ENCODE measurements around the gene ADAMTS6.
"Not testable (repeated sequence)": the region's sequence is repeated elsewhere in the genome, so short reads cannot be mapped to it uniquely, and the experiment has no call there.

Gene ADAMTS6, protein sequence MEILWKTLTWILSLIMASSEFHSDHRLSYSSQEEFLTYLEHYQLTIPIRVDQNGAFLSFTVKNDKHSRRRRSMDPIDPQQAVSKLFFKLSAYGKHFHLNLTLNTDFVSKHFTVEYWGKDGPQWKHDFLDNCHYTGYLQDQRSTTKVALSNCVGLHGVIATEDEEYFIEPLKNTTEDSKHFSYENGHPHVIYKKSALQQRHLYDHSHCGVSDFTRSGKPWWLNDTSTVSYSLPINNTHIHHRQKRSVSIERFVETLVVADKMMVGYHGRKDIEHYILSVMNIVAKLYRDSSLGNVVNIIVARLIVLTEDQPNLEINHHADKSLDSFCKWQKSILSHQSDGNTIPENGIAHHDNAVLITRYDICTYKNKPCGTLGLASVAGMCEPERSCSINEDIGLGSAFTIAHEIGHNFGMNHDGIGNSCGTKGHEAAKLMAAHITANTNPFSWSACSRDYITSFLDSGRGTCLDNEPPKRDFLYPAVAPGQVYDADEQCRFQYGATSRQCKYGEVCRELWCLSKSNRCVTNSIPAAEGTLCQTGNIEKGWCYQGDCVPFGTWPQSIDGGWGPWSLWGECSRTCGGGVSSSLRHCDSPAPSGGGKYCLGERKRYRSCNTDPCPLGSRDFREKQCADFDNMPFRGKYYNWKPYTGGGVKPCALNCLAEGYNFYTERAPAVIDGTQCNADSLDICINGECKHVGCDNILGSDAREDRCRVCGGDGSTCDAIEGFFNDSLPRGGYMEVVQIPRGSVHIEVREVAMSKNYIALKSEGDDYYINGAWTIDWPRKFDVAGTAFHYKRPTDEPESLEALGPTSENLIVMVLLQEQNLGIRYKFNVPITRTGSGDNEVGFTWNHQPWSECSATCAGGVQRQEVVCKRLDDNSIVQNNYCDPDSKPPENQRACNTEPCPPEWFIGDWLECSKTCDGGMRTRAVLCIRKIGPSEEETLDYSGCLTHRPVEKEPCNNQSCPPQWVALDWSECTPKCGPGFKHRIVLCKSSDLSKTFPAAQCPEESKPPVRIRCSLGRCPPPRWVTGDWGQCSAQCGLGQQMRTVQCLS (N-terminal part only)

DNA sequence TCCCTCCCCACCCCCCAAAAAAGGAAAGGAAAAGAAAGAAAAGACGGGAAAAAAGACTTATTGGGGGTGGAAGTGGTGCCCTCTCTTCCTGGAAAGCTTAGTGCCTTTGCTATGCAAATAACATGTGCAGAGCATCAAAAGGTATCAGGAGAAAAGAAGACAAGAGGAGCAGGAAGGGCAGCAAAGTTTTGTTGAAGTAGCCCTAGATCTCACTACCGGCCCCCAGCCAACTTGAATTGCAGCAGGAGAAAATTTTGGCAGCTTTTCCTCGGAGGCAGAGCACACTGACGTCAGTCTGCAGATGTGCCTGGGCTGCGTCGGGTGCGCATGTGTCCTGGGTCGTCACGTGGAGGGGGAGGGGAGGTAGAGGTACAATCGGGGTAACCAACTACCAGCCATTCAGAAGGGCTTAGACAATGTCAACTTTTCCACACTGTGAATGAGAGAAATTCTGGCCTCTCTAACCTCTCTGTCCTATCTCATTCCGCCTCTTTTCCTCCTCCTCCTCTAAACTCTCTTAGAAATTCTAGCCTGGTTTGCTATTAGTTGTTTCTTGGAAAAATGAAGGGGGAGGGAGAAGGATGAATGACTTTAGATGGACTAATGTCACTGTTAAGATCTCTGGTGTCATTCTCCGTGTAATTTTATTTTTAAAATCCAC is at the start of gene ADAMTS6:
ADAMTS6 (minus strand) TSS at position 286 of the 661 bp plus-strand sequence. CDS start 8,247 bp downstream, outside the sequence.
- no peak for DNase-seq (ENCODE audit: low spot score)

DNA sequence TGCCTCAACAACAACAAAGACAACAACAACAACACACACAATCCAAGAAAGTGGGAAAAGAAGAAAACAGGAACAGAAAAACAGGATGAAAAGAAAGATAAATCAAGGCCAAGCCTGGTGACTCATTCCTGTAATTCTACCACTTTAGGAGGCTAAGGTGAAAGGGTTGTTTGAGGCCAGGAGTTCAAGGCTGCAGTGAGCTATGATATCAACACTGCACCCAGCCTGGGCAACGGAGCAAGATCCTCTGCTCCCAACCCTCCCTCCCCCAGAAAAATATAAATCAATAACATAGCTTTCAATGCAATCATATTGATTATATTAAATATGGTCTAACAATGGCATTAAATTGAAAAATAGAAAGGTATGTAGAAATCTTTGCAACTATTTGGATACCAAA is 49.2 kb upstream of the ADAMTS6 start:
- DNase-seq (ENCODE audit: low spot score), result no peak

DNA sequence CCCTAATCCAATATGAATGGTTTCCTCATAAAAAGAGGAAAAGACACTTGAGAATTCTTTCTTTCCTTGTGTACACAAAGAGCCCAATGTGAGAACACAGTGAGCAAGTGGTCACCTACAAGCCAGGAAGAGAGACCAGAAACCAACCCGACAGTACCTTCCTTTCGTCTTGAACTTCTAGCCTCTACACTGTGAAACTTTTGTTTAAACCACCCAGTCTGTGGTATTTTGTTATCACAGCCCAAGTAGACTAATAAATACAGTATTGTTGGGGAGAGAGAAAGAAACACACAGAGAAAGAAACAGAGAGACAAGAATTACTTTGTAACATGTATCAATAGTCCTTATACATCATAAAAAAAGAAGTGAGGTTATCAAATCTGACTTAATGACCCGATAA is 44.0 kb upstream of the ADAMTS6 start:
- DNase-seq (ENCODE audit: low spot score), result no peak

DNA sequence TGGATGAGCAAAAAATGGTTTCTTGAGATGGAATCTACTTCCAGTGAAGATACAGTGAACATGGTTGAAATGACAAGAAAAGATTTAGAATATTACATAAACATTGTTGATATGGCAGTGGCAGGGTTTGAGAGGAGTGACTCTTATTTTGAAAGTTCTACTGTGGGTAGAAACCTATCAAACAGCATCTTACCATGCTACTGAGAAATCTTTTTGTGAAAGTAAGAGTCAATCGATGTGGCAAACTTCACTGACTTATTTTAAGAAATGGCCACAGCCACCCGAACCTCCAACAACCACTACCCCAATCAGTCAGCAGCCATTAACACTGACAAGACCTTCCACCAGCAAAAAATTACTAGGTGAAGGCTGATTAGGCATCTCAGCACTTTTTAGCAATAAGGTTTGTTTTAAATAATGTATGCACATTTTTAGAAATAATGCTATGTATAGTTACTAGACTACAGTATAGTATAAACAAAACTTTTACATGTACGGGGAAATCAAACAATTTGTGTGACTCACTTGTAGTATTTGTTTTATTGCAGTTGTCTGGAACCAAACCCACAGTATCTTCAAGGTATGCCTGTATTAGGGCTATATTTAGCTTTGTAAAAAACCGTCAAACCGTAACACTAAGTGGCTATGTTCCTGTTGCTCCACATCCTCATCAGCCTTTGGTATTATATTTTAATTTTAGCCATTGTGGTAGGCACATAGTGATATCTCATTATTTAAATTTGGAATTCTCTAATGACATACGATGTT is 30.6 kb upstream of the ADAMTS6 start:
- no peak for DNase-seq (ENCODE audit: low spot score)

DNA sequence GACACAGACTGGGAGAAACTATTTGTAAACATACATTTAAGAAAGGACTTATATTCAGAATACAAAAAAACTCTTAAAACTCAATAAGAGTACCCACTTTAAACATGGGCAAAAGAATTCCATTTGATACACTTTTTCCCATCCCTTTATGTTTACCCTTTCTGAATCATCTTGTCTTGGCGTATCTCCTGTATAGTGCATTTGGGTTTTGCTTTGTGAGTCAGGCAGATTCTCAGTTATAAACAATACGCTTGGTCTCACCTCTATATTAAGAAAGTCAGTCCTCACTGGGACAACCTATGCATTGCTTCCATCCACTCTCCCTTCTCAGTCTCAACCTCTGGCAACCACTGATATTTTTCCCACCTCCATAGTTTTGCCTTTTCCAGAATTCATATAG is 27.3 kb upstream of the ADAMTS6 start:
- no peak for DNase-seq (ENCODE audit: low spot score)

DNA sequence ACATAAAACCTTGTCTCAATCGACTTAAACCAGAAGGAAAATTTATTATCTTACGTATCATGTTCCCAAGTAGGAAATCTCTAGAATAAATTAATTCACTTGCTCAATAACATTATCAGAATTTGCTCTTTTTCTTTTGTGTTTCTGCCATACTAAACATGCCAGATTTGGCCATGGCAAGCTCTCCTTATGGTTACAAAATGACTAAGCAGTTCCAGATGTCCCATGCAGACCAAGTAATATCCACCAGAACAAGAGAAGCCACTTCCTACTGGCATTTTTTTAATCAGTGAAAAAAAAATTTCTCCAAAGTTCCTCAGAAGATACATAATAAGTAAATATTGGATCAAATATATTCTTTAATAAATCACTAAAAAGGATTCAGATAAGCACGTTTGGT is 25.2 kb upstream of the ADAMTS6 start:
- no peak for DNase-seq (ENCODE audit: low spot score)

DNA sequence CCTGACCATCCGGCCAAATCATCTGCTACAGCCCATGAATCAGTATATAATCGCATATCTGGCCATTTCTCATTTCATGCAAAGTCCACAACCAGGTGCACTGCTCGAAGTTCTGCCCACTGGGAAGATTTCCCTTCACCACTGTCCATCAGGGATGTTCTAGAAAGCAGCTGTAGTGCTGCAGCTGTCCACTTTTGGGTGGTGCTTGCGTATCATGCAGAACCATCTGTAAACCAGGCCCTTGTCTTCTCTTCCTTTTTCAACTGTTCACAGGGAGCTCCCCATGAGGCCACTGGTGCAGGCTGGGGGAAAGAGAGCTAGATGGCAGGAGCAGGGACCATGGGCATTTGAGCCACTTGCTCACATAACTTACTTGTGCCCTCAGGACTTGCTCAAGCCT is 7.4 kb upstream of the ADAMTS6 start:
- DNase-seq (ENCODE audit: low spot score), result no peak

DNA sequence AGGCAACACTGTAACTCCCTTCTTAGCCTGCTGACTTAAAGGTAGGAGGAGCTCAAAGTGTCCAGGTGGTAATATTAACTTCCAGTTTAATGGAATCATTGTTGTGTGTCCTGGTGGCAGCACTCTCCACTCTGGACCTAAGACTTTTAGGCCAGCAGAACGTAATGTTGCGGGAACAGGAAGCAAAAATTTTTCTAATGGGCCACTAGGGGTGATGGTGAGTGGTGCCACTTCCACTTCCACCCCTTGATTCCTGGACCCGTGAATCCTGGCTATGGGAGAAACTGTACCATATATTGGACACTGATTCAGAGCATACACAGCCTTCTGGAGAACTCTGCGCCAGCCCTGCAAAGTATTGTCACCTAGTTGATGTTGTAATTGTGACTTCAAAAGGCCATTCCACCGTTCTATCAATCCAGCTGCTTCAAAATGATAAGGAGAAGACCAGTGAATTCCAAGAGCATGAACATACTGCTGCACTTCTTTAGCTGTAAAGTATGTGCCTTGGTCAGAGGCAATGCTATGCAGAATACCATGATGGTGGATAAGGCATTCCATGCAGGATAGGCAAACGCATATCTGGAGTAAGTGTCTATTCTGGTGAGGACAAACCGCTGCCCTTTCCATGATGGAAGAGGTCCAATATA is 6.4 kb upstream of the ADAMTS6 start:
- not testable (repeated sequence) for DNase-seq (ENCODE audit: low spot score)

DNA sequence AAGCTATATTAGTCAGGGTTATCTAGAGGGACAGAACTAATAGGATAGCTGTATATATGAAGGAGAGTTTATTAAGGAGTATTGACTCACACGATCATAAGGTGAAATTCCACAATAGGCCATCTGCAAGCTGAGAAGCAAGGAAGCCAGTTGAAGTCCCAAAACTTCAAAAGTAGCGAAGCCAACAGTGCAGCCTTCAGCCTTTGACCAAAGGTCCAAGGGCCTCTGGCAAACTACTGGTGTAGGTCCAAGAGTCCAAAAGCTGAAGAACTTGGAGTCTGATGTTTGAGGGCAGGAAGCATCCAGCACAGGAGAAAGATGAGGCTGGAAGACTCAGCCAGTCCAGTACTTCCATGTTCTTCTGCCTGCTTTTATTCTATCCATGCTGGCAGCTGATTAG is 5.1 kb upstream of the ADAMTS6 start:
- DNase-seq (ENCODE audit: low spot score), result not testable (repeated sequence)

DNA sequence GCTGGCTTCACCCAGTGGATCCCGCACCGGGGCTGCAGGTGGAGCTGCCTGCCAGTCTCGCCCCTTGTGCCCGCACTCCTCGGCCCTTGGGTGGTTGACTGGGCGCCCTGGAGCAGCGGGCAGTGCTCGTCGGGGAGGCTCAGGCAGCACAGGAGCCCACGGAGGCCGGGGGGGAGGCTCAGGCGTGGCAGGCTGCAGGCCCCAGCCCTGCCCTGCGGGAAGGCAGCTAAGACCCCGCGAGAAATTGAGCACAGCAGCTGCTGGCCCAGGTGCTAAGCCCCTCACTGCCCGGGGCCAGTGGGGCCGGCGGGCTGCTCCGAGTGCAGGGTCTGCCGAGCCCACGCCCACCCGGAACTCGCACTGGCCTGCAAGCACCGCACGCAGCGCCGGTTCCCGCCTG is 3.7 kb upstream of the ADAMTS6 start:
- no peak for DNase-seq (ENCODE audit: low spot score)

DNA sequence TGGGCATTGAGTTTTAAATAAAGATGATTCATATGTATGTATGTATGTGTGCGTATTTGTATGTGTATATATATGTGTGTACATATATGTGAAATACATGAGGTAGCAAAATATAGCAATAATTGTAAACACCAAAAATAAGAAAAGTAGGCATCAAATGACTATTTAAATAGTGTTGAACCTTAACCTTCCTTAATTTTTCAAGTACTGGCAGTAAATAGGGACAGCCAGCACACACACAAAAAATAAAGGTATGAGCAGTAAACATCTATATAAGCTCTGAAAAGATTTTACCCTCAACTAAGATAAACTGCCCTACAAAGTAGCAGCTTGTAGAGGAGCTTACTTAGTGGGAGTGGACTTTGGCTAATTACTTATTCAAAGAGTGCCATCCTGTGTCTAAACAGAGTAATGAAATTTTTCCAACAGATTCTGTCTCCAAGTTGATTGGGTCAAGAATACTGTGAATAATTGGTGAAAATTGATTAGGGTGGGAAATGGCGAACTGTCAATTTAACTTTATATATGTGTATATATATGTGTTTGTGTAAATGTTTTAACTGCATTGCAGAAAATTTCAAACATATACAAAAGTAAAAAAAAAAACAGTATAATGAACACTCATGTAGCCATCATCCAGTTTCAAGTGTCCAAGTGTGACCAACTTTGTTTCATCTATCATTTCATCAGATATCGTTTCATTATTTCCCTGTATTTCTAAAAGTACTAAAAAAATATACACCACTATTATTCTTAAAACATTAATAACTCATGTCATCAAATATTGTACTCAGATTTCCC is 2.0 kb upstream of the ADAMTS6 start:
- peak; percentile 29 for DNase-seq (ENCODE audit: low spot score)

DNA sequence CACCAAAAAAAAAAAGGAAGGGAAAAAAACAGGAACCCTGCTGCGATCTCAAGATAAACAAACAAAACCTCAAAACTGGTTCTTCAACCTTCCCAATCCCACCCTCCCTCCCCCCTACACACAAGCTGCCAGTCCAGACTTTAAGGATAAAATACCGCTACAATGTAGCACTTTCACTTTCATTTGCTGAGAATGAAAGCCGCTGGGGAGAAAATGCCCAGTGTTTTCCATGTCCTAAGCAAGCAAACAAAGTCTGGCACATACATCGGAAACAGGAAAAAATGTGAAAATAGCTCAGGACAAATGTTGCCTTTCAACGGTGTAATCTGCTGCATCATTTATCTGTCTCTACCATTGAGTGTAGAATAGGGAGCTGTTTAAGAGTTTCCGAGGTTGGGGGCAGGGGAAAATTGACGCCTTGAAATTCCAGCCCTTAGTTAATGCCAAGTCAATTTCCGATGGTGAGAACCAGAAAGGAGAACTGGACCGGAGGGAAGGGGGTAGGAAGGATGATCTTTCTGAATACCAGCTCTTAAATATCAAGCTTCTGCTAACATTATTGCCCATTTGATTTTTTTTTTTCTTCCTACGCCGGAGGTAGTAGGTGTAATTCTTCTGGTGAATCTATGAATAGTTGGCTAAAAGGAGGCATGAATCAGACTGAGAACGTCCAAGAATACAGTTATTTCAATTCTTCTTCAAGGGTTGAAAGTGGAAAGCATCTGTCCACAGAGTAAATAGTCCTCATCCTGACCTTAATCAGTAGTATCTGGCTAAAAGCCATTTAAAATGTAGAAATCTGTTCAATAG is 1.2 kb upstream of the ADAMTS6 start:
- DNase-seq (ENCODE audit: low spot score), result no peak

DNA sequence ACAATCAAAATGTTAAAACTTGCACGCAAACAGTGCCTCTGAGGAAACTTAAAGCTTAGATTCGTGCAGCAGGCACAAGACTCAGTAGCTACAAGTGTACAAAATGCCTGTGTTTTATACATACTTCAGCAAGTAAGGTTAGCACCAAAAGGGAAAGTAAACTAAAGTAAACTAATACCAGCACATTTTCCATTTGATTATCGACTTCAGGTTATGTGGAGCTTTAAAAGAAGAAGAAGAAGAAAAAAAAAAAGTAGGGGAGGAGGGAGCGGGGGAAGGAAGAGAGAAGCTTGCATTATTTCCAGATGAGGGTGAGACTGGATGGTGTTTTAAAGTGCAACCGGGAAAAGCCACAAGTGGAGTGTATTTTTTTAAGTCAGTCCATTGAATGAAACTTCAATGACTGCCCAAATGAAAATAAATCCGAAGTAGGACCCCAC is 596 bp upstream of the ADAMTS6 start:
- DNase-seq (ENCODE audit: low spot score), result no peak

DNA sequence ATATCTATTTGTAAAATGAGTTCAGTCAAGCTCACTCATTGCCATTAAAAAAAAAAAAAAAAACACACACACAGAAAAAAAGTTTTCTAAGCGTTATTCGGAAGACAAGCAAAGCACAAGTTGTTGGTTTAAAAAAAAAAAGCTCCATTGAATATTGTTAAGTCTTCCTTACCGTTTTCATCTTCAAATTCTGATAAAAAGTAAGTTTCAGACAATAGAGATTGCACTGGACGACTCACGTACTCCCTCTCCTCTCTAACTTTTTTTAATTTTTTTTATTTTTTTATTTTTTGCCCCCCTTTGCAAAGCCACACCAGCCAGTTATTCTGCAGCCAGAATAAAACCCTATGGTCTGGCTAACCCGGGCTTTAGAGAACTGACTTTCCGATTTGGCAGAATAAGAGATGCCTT is 544 bp downstream of the ADAMTS6 start:
- DNase-seq (ENCODE audit: low spot score), result no peak

DNA sequence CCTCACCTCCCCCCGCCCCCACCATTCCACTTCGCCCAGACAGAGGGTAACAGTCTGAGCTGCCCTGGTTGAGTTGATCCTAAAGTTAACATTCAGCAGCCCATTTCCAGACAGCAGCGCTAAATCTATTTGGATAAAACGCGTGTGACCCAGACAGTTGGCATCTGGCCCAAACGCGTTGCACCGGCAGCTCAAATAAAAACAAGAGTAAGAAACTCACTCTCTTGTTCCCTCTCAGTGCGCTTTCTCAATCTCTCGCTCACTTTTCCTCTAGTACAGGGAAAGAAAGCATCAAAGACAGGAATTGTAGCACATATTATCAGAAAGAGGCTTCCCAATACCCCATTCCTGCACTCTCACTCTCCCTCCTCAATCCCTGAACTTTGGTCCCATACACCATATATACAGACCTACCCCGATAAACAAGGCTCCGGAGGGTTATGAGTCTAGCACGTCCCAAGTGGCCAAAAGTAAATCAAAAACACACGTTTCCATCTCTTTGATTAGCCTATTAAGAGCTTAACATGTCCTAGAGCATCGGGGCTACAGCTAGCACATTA is 1.3 kb downstream of the ADAMTS6 start:
- no peak for DNase-seq (ENCODE audit: low spot score)

DNA sequence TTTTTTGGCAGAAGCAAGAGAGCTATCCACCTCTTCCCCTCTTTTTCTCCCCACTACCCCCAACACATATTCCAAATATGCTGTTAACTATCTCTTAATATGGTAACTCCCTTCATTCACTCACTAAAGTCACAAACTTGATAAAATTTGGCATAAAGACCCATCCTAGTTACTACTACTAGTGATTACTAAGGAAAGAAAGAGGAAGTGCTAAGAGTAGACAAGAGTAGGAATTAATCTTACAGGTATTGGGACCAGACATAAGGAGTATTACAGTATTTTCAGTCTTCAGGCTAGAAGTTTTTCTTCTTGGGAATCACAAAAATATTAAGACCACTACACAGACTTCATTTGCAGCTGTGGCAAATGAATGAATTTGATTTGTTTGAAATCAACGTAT is 2.2 kb downstream of the ADAMTS6 start:
- DNase-seq (ENCODE audit: low spot score), result no peak

DNA sequence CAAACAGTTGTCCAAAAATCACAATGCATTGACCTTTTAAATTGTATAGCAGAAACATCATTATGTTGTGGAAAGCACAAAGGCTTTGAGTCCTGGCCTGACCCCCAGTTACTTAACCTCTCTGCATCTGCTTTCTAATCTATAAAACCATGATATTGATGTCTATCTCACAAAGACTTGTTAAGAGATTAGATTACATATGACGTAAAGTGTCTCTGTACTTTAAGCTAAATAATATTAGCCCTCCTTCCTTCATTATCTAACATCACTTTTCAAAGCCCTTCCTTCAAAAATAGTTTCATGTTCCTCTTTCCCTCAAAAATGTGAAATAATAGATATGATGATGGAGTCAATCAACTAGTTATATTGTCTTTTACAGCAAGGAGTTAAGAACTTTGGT is 3.4 kb downstream of the ADAMTS6 start:
- no peak for DNase-seq (ENCODE audit: low spot score)

DNA sequence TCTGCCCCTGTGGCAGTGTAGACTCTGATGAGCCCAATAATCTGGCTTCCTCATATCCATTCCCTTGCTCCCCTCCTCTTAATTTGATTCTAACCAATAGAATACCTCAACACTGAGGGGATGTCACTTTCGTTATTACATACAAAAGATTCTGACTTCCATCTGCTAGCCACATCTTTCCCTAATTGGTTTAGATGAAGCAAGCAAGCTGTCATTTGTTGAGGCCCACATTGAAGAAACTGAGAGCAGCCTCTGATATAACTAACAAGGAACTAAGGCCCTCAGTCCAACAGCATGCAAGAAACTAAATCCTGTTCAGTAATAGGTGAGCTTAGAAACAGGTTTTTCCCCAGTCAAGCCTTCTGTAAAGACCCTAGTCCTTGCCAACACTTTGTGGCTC is 5.8 kb downstream of the ADAMTS6 start:
- no peak for DNase-seq (ENCODE audit: low spot score)

DNA sequence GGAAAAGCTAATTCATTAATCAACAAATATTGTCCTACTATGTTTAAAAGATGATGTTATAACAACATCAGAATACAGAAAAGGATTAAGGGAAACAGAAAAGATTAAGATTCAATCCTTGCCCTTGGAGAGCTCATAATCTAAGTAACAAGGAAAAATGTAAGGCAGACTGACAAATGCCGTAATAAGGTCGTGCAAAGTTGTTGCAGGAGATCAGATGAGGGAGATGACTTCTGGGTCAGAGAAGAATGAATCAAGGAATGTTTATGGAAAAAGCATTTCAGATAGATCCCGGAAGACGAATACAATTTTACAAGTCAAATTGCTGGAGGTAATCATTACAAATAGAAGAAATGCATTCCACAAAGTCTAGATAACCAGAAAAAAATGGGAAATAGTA is 6.4 kb downstream of the ADAMTS6 start:
- no peak for DNase-seq (ENCODE audit: low spot score)
